Stimulated activated naive CD4-positive, alpha-beta T cell treated with Interleukin-2 at 50 U/mL for 16 hours (primary cell): ENCODE results near the gene SYNPR.

ENCODE experiments used
- DNase-seq: peaks from one replicate; lab custom pipeline; 2025; lab: John Stamatoyannopoulos, UW

Gene SYNPR

DNA sequence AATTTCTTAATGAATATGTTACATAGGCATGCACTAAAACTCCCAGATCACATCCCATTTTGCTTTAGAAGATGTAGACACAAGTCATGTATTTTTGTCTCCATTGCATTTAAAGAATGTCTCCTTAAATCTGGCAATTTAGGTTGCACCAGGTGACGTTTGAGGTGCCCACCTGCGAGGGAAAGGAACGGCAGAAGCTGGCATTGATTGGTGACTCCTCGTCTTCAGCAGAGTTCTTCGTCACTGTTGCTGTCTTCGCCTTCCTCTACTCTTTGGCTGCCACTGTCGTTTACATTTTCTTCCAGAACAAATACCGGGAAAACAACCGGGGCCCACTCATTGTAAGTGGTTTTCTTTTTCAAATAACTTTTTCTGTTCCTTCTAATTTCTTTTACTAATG, 278.3 kb downstream of the SYNPR start:
- no peak for DNase-seq

DNA sequence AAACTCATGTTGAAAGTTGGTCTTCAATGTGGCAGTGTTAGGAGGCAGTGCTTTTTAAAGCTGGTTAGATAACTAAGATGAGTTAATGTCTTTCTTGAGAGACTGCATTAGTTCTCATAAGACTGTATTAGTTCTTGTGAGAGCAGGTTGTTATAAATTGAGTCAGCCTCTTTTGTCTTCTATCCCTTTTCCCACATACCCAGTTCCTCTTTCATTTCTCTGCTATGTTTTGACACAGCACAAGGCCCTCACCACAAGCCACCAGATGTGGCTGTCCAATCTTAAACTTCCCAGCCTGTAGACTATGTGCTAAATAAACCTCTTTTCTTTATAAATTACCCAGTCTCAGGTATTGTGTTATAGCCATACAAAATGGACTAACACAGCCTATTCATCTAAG, 279.8 kb downstream of the SYNPR start:
- no peak for DNase-seq

- DNase-seq = no peak
These were observed 281.8 kb downstream of the SYNPR start for GRCh38 chr3:63559884-63560283.

- no peak for DNase-seq
These were observed 283.8 kb downstream of the SYNPR start for GRCh38 chr3:63561879-63562278.

- DNase-seq = no peak
These were observed 284.2 kb downstream of the SYNPR start for GRCh38 chr3:63562323-63562722.

DNA sequence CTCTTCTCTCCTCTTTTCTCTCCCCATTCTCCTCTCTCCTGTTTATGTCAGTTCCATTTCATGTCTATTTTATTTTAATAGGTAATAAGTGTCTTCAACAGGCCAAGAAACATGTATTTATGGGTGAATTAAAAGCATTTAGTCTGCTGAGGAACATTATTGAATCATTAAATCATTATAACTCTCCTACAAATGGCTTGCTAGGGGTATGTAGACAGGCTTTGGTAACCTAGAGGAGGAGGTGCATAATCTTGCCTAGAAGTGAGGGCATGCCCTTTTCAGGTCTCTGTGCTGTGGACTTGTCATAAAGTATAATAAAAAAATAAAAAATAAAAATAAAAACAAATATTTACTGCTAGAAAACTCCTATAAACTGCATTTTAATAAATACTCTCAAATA, 285.5 kb downstream of the SYNPR start:
- no peak for DNase-seq

GRCh38 chr3:63565220-63565619, 287.1 kb downstream of the SYNPR start:
- no peak for DNase-seq

GRCh38 chr3:63571682-63572081, 293.6 kb downstream of the SYNPR start:
- DNase-seq = no peak

DNA sequence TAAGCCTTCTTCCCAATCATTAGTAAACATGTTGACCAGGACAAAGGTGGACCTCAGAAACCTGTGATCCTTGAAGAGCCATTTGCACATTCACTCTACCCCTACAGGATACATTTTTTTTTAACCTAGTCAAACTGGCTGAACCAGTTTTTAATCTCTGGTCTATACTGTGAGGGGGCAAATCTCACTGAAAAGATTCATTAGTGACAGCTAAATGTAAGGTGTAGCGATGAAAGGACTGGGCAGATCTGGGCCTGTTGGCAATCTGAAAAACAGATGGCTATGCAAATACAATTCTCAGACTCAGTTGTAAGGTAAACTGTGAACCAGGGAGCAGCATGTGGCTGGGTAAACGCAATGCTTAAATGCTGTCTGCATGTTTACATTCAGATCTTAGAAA, 298.7 kb downstream of the SYNPR start:
- DNase-seq = no peak

DNA sequence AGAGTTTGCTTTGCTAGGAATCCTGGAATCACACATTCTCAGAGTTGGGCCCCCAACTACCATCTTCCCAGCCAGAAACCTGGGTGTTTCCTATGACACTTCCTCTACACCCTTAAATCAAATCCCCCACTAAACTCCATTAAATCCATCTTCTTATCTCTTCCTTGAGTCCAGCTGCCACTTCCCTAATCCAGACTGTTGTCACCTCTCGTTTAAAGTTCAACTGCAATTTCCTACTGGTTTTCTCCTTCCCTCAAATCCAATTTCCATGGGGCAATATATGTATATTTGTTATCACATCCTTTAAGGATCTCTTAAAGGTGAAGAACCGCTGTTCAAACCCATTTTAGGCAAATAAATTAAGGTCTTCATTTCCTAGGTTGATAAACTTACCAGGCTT, 300.8 kb downstream of the SYNPR start:
- no peak for DNase-seq

- no peak for DNase-seq
These were observed 302.0 kb downstream of the SYNPR start for GRCh38 chr3:63580151-63580550.

- no peak for DNase-seq
These were observed 304.9 kb downstream of the SYNPR start for GRCh38 chr3:63582943-63583500.

GRCh38 chr3:63584681-63585080, 306.6 kb downstream of the SYNPR start:
- DNase-seq = no peak

DNA sequence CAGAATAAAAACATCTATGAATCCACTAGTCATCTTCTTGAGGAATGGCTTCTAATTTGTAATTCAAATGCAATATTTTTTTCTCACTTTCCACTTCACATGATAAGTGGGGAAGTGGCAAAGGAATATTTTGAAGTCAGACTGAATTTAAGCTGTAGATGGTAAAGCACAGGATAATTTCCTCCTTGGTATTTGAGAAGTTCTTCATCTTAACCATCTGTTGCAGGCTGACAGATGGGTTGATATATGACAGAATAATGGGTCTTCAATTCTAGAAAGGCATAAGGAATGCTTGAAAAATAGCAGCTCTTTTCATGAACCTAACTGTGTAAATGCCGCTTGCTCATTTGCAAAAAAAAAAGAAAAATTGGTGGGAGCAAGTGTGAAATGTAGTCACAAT, 307.8 kb downstream of the SYNPR start:
- no peak for DNase-seq

- DNase-seq = no peak
These were observed 310.8 kb downstream of the SYNPR start for GRCh38 chr3:63588895-63589294.

DNA sequence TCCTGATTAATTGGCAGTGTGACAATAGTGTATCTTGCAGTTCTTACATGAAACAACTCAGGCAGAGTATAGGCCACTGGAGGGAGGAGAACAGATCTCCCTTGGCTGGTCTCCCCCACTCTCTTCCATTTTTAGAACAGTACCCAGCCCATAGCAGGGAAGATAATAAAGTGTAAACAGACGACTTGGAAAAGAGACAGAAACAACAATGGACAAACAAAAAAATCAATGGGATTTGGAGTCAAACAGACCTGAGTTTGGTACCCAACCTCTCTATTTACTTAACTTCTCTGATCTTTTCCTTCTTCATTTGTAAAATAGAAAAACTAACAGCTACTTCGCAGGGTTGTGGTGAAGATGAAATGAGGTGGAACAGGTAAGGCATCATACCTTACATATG, 315.7 kb downstream of the SYNPR start:
- no peak for DNase-seq

- no peak for DNase-seq
These were observed 317.1 kb downstream of the SYNPR start for GRCh38 chr3:63595221-63595620.

- DNase-seq = no peak
These were observed 318.9 kb downstream of the SYNPR start for GRCh38 chr3:63597019-63597418.

DNA sequence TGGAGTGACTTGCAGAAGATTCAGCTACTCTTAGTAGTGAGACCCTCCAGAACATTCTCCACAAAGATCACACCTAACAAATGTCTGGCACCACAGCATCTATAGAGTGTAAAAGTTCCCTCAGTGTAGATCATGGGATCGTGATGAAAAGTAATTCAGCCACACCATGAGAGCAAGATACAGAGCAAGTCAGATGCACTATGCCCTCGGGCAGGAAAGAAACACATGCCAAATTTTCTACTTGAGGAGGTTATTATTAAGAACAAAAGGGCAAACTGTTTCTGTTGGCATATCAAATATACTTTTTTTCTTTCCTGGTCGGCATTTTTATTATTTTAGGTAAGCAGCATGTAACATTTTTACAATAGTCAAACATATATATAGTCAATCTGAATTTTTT, 329.6 kb downstream of the SYNPR start:
- DNase-seq = no peak

- DNase-seq = no peak
These were observed 331.3 kb downstream of the SYNPR start for GRCh38 chr3:63609408-63609807.

- DNase-seq = no peak
These were observed 331.7 kb downstream of the SYNPR start for GRCh38 chr3:63609834-63610233.

GRCh38 chr3:63611382-63611781, 333.3 kb downstream of the SYNPR start:
- no peak for DNase-seq

GRCh38 chr3:63613561-63613960, 335.5 kb downstream of the SYNPR start:
- DNase-seq = no peak

DNA sequence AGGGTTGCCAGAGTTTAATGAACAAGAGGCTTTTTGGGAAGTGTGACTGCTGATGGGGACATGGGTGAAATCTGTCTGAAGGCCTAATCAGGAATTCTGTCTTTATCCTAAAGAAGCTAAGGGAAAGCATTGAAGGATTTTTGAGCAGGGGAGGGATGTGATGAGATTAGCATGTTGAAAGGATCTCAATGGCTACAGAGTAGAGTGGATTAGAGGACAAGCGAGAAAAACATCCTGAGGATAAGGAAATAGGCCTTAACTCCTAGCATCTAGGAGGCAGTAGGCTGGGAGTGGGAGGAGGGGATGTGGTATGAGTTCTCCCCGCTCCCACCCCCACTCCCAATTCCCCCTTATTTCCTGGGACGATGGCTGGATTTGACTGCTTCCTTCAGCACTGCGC, 339.3 kb downstream of the SYNPR start:
- DNase-seq = no peak
